ENCODE measurements around the gene PPEF2.
"Not testable (repeated sequence)": the region's sequence is repeated elsewhere in the genome, so short reads cannot be mapped to it uniquely, and the experiment has no call there.

PPEF2 gene

GRCh38 chr4:75902352-75902751 lies at the start of gene PPEF2:
PPEF2 (minus strand) TSS chr4:75902452; CDS start chr4:75896325, 6,127 bp downstream.
- H3K4me1 ChIP-seq (ENCODE audit: control insufficient read depth, insufficient read depth, low read length) = no peaks in the 10 kb centered on the region
- no peaks in the 10 kb centered on the region for H3K27me3 ChIP-seq (ENCODE audit: control insufficient read depth, insufficient read depth, low read length)
- H3K36me3 ChIP-seq (ENCODE audit: control insufficient read depth, insufficient read depth, low read length) = no peaks in the 10 kb centered on the region
- no peak within 1 kb of the TSS for H3K4me3 ChIP-seq (ENCODE audit: low read depth, low read length)
- no peak within 1 kb of the TSS for H3K9ac ChIP-seq (ENCODE audit: low read depth, low read length)
- no peaks in the 10 kb centered on the region for H3K9me3 ChIP-seq (ENCODE audit: control insufficient read depth, insufficient read depth, low read length)

- H3K4me3 ChIP-seq (ENCODE audit: low read depth, low read length) = no peak overlapping the region
- H3K9me3 ChIP-seq (ENCODE audit: control insufficient read depth, insufficient read depth, low read length) = no peaks in the 10 kb centered on the region
- peaks cover 20% of the 10 kb centered on the region for H3K36me3 ChIP-seq (ENCODE audit: control insufficient read depth, insufficient read depth, low read length)
- H3K4me1 ChIP-seq (ENCODE audit: control insufficient read depth, insufficient read depth, low read length) = no peaks in the 10 kb centered on the region
- H3K27me3 ChIP-seq (ENCODE audit: control insufficient read depth, insufficient read depth, low read length) = no peaks in the 10 kb centered on the region
- no peak overlapping the region for H3K9ac ChIP-seq (ENCODE audit: low read depth, low read length)
Measured at GRCh38 chr4:75950213-75950815, 48.1 kb upstream of the PPEF2 start.

- H3K4me3 ChIP-seq (ENCODE audit: low read depth, low read length) = no peak overlapping the region
- H3K36me3 ChIP-seq (ENCODE audit: control insufficient read depth, insufficient read depth, low read length) = peaks cover 17% of the 10 kb centered on the region
- no peaks in the 10 kb centered on the region for H3K4me1 ChIP-seq (ENCODE audit: control insufficient read depth, insufficient read depth, low read length)
Measured at GRCh38 chr4:75948822-75949444, 46.7 kb upstream of the PPEF2 start.

GRCh38 chr4:75940692-75941253 lies 38.5 kb upstream of the PPEF2 start, which contains the start of gene NAAA:
NAAA (minus strand) TSS chr4:75941013; CDS start chr4:75940949, 64 bp downstream.
- Histone ChIP-seq H3K27me3 (ENCODE audit: control insufficient read depth, insufficient read depth, low read length) (no peaks in the 10 kb centered on the region), H3K9me3 (ENCODE audit: control insufficient read depth, insufficient read depth, low read length) (no peaks in the 10 kb centered on the region), H3K36me3 (ENCODE audit: control insufficient read depth, insufficient read depth, low read length) (no peaks in the 10 kb centered on the region), H3K4me3 (ENCODE audit: low read depth, low read length) (peak within 1 kb of the TSS; percentile 72), H3K4me1 (ENCODE audit: control insufficient read depth, insufficient read depth, low read length) (peaks cover 2% of the 10 kb centered on the region), H3K9ac (ENCODE audit: low read depth, low read length) (peak within 1 kb of the TSS; percentile 66)

More at GRCh38 chr4:75948822-75949444, 46.7 kb upstream of the PPEF2 start:
- Histone ChIP-seq H3K9ac (ENCODE audit: low read depth, low read length) (no peak overlapping the region), H3K27me3 (ENCODE audit: control insufficient read depth, insufficient read depth, low read length) (no peaks in the 10 kb centered on the region), H3K9me3 (ENCODE audit: control insufficient read depth, insufficient read depth, low read length) (no peaks in the 10 kb centered on the region)

- peak overlapping the region; percentile 66 for H3K9ac ChIP-seq (ENCODE audit: low read depth, low read length)
- peak overlapping the region; percentile 72 for H3K4me3 ChIP-seq (ENCODE audit: low read depth, low read length)
- no peaks in the 10 kb centered on the region for H3K36me3 ChIP-seq (ENCODE audit: control insufficient read depth, insufficient read depth, low read length)
- no peaks in the 10 kb centered on the region for H3K9me3 ChIP-seq (ENCODE audit: control insufficient read depth, insufficient read depth, low read length)
- no peaks in the 10 kb centered on the region for H3K27me3 ChIP-seq (ENCODE audit: control insufficient read depth, insufficient read depth, low read length)
- H3K4me1 ChIP-seq (ENCODE audit: control insufficient read depth, insufficient read depth, low read length) = peaks cover 2% of the 10 kb centered on the region
Measured at GRCh38 chr4:75939890-75940691, 37.8 kb upstream of the PPEF2 start.

GRCh38 chr4:75935628-75936027 lies 33.4 kb upstream of the PPEF2 start:
- Histone ChIP-seq H3K4me3 (ENCODE audit: low read depth, low read length) (no peak overlapping the region), H3K27me3 (ENCODE audit: control insufficient read depth, insufficient read depth, low read length) (no peaks in the 10 kb centered on the region), H3K36me3 (ENCODE audit: control insufficient read depth, insufficient read depth, low read length) (no peaks in the 10 kb centered on the region), H3K9me3 (ENCODE audit: control insufficient read depth, insufficient read depth, low read length) (no peaks in the 10 kb centered on the region), H3K9ac (ENCODE audit: low read depth, low read length) (no peak overlapping the region), H3K4me1 (ENCODE audit: control insufficient read depth, insufficient read depth, low read length) (no peaks in the 10 kb centered on the region)

GRCh38 chr4:75930152-75930551 lies 27.9 kb upstream of the PPEF2 start:
- H3K9me3 ChIP-seq (ENCODE audit: control insufficient read depth, insufficient read depth, low read length) = no peaks in the 10 kb centered on the region
- no peaks in the 10 kb centered on the region for H3K4me1 ChIP-seq (ENCODE audit: control insufficient read depth, insufficient read depth, low read length)
- H3K4me3 ChIP-seq (ENCODE audit: low read depth, low read length) = no peak overlapping the region
- H3K27me3 ChIP-seq (ENCODE audit: control insufficient read depth, insufficient read depth, low read length) = no peaks in the 10 kb centered on the region
- no peak overlapping the region for H3K9ac ChIP-seq (ENCODE audit: low read depth, low read length)
- no peaks in the 10 kb centered on the region for H3K36me3 ChIP-seq (ENCODE audit: control insufficient read depth, insufficient read depth, low read length)

GRCh38 chr4:75924916-75925315 lies 22.7 kb upstream of the PPEF2 start:
- H3K36me3 ChIP-seq (ENCODE audit: control insufficient read depth, insufficient read depth, low read length); H3K9ac ChIP-seq (ENCODE audit: low read depth, low read length); H3K9me3 ChIP-seq (ENCODE audit: control insufficient read depth, insufficient read depth, low read length); H3K27me3 ChIP-seq (ENCODE audit: control insufficient read depth, insufficient read depth, low read length); H3K4me3 ChIP-seq (ENCODE audit: low read depth, low read length); H3K4me1 ChIP-seq (ENCODE audit: control insufficient read depth, insufficient read depth, low read length): not testable (repeated sequence)

- Histone ChIP-seq H3K36me3 (ENCODE audit: control insufficient read depth, insufficient read depth, low read length) (peaks cover 2% of the 10 kb centered on the region), H3K9ac (ENCODE audit: low read depth, low read length) (no peak overlapping the region), H3K27me3 (ENCODE audit: control insufficient read depth, insufficient read depth, low read length) (no peaks in the 10 kb centered on the region), H3K4me1 (ENCODE audit: control insufficient read depth, insufficient read depth, low read length) (peaks cover 7% of the 10 kb centered on the region), H3K4me3 (ENCODE audit: low read depth, low read length) (no peak overlapping the region), H3K9me3 (ENCODE audit: control insufficient read depth, insufficient read depth, low read length) (no peaks in the 10 kb centered on the region)
Measured at GRCh38 chr4:75924309-75924827, 22.1 kb upstream of the PPEF2 start.

GRCh38 chr4:75922588-75922987 lies 20.3 kb upstream of the PPEF2 start:
- Histone ChIP-seq H3K9ac (ENCODE audit: low read depth, low read length) (no peak overlapping the region), H3K36me3 (ENCODE audit: control insufficient read depth, insufficient read depth, low read length) (peaks cover 2% of the 10 kb centered on the region), H3K9me3 (ENCODE audit: control insufficient read depth, insufficient read depth, low read length) (no peaks in the 10 kb centered on the region), H3K4me1 (ENCODE audit: control insufficient read depth, insufficient read depth, low read length) (peaks cover 7% of the 10 kb centered on the region), H3K4me3 (ENCODE audit: low read depth, low read length) (no peak overlapping the region), H3K27me3 (ENCODE audit: control insufficient read depth, insufficient read depth, low read length) (no peaks in the 10 kb centered on the region)

GRCh38 chr4:75921910-75922309 lies 19.7 kb upstream of the PPEF2 start:
- Histone ChIP-seq H3K27me3 (ENCODE audit: control insufficient read depth, insufficient read depth, low read length) (no peaks in the 10 kb centered on the region), H3K9me3 (ENCODE audit: control insufficient read depth, insufficient read depth, low read length) (no peaks in the 10 kb centered on the region), H3K4me1 (ENCODE audit: control insufficient read depth, insufficient read depth, low read length) (peaks cover 7% of the 10 kb centered on the region), H3K4me3 (ENCODE audit: low read depth, low read length) (no peak overlapping the region), H3K9ac (ENCODE audit: low read depth, low read length) (no peak overlapping the region), H3K36me3 (ENCODE audit: control insufficient read depth, insufficient read depth, low read length) (peaks cover 2% of the 10 kb centered on the region)
